GM19452 (cell line): Measurements from ENCODE around the gene RXYLT1.

ENCODE experiments used
- ATAC-seq: cut with Tn5 transposase; IDR thresholded peaks from one replicate; pipeline ENCODE4 v1.9.1; 2021; ENCODE audit not compliant: unreplicated experiment

The RXYLT1 gene

GRCh38 chr12:63802012-63802608 is 22.4 kb downstream of the RXYLT1 start:
- no peak for ATAC-seq

GRCh38 chr12:63804746-63805145 is 25.0 kb downstream of the RXYLT1 start:
- ATAC-seq: no peak

GRCh38 chr12:63805704-63806672 is 26.3 kb downstream of the RXYLT1 start:
- no peak for ATAC-seq

- no peak for ATAC-seq
These were observed 28.9 kb downstream of the RXYLT1 start for GRCh38 chr12:63808631-63809030.

- ATAC-seq: no peak
These were observed 29.9 kb downstream of the RXYLT1 start for GRCh38 chr12:63809566-63809965.

GRCh38 chr12:63811334-63811733 is 31.6 kb downstream of the RXYLT1 start:
- no peak for ATAC-seq

- ATAC-seq: no peak
These were observed 32.0 kb downstream of the RXYLT1 start for GRCh38 chr12:63811755-63812154.

- peak; percentile 49 for ATAC-seq
These were observed 34.5 kb downstream of the RXYLT1 start for GRCh38 chr12:63814146-63814772.

- no peak for ATAC-seq
These were observed 35.8 kb downstream of the RXYLT1 start for GRCh38 chr12:63815482-63815852.

GRCh38 chr12:63816031-63816430 is 36.3 kb downstream of the RXYLT1 start:
- ATAC-seq: peak; percentile 49

GRCh38 chr12:63820427-63820826 is 40.7 kb downstream of the RXYLT1 start:
- no peak for ATAC-seq

GRCh38 chr12:63821781-63822251 is 42.1 kb downstream of the RXYLT1 start:
- peak; percentile 53 for ATAC-seq

GRCh38 chr12:63822352-63822751 is 42.6 kb downstream of the RXYLT1 start:
- no peak for ATAC-seq

- no peak for ATAC-seq
These were observed 43.3 kb downstream of the RXYLT1 start for GRCh38 chr12:63823040-63823439.

- ATAC-seq: no peak
These were observed 46.4 kb downstream of the RXYLT1 start for GRCh38 chr12:63826006-63826585.

- ATAC-seq: no peak
These were observed 49.2 kb downstream of the RXYLT1 start for GRCh38 chr12:63828867-63829266.

GRCh38 chr12:63836046-63836445 is 56.3 kb downstream of the RXYLT1 start:
- no peak for ATAC-seq

GRCh38 chr12:63836936-63837335 is 57.2 kb downstream of the RXYLT1 start:
- ATAC-seq: no peak

GRCh38 chr12:63838411-63838810 is 58.7 kb downstream of the RXYLT1 start:
- no peak for ATAC-seq

- no peak for ATAC-seq
These were observed 61.3 kb downstream of the RXYLT1 start for GRCh38 chr12:63841011-63841410.

- ATAC-seq: no peak
These were observed 61.9 kb downstream of the RXYLT1 start for GRCh38 chr12:63841571-63841970.
